Astrocyte (in vitro differentiated cells and primary cell): ENCODE data around the gene TCEA2. TPM values are rescaled to one million over a fixed set of nuclear protein-coding genes. Genes with fewer than 3 reads are reported as not detected.

Experiments used
- DNase-seq: peaks from one replicate; pipeline ENCODE4 v3.0.0-alpha.2; 2010; ENCODE audit warnings: low read depth
- FAIRE-seq: peaks from 2 replicates; lab custom pipeline; 2011; peaks lifted over from hg19 to GRCh38; lab: Jason Lieb, UNC
- H2AFZ ChIP-seq: 2 replicates; pipeline ENCODE4 v1.6.0; 2012; ENCODE audit warnings: low read depth, low read length, inconsistent platforms
- H3K27ac ChIP-seq: 2 replicates; pipeline ENCODE4 v1.5.1; 2011; ENCODE audit warnings: low read depth, low read length, inconsistent platforms
- H3K27me3 ChIP-seq: 2 replicates; pipeline ENCODE4 v1.6.0; 2011; ENCODE audit warnings: low read length, inconsistent platforms; ENCODE audit not compliant: insufficient read depth
- H3K36me3 ChIP-seq: 2 replicates; pipeline ENCODE4 v1.5.1; 2011; ENCODE audit warnings: low read length, inconsistent platforms; ENCODE audit not compliant: insufficient read depth
- H3K4me1 ChIP-seq: 2 replicates; pipeline ENCODE4 v1.5.1; 2011; ENCODE audit warnings: low read length, inconsistent platforms; ENCODE audit not compliant: insufficient read depth
- H3K4me2 ChIP-seq: 2 replicates; pipeline ENCODE4 v1.6.0; 2012; ENCODE audit warnings: low read length, inconsistent platforms
- H3K4me3 ChIP-seq: 2 replicates; pipeline ENCODE4 v1.5.1; 2011; ENCODE audit warnings: low read depth, mild to moderate bottlenecking, low read length, inconsistent platforms; ENCODE audit not compliant: insufficient read depth
- H3K79me2 ChIP-seq: 2 replicates; pipeline ENCODE4 v1.6.0; 2012; ENCODE audit warnings: mild to moderate bottlenecking, low read length, inconsistent platforms; ENCODE audit not compliant: insufficient read depth
- H3K9ac ChIP-seq: 2 replicates; pipeline ENCODE4 v1.6.0; 2012; ENCODE audit warnings: mild to moderate bottlenecking, low read length, inconsistent platforms
- H3K9me3 ChIP-seq: 2 replicates; pipeline ENCODE4 v1.5.1; 2012; ENCODE audit warnings: low read depth, mild to moderate bottlenecking, low read length, inconsistent platforms; ENCODE audit not compliant: insufficient read depth
- H4K20me1 ChIP-seq: 2 replicates; pipeline ENCODE4 v1.6.0; 2012; ENCODE audit warnings: low read length, inconsistent platforms; ENCODE audit not compliant: insufficient read depth
- H3K27ac Mint-ChIP-seq: one replicate; pipeline ENCODE4 v1.8.0; 2021; ENCODE audit warnings: mild to moderate bottlenecking, mixed read lengths; ENCODE audit not compliant: unreplicated experiment
- H3K27me3 Mint-ChIP-seq: one replicate; pipeline ENCODE4 v1.8.0; 2021; ENCODE audit warnings: low read depth, mixed read lengths; ENCODE audit not compliant: unreplicated experiment
- H3K36me3 Mint-ChIP-seq: one replicate; pipeline ENCODE4 v1.8.0; 2021; ENCODE audit warnings: low read depth, mixed read lengths; ENCODE audit not compliant: unreplicated experiment
- H3K4me1 Mint-ChIP-seq: one replicate; pipeline ENCODE4 v1.8.0; 2021; ENCODE audit warnings: low read depth, mixed read lengths; ENCODE audit not compliant: unreplicated experiment
- H3K4me3 Mint-ChIP-seq: one replicate; pipeline ENCODE4 v1.8.0; 2021; ENCODE audit warnings: mild to moderate bottlenecking, moderate library complexity, mixed read lengths; ENCODE audit not compliant: unreplicated experiment
- H3K9me3 Mint-ChIP-seq: one replicate; pipeline ENCODE4 v1.8.0; 2021; ENCODE audit warnings: mild to moderate bottlenecking, mixed read lengths; ENCODE audit not compliant: unreplicated experiment
- EZH2 ChIP-seq: IDR thresholded peaks from 2 replicates; pipeline ENCODE4 v1.6.1; 2012; ENCODE audit warnings: mild to moderate bottlenecking, low read length, inconsistent platforms; ENCODE audit not compliant: insufficient read depth
- total RNA-seq: library from RNA; stranded (reverse); gene quantifications from 2 replicates; pipeline ENCODE4 v1.2.1, GENCODE V29; 2021
- TF ChIP-seq, protein P1 (sequence below): IDR thresholded peaks from 2 replicates; pipeline ENCODE4 v1.5.1; 2011; ENCODE audit warnings: low read depth, mild to moderate bottlenecking, inconsistent platforms, low read length, moderate library complexity; ENCODE audit not compliant: insufficient read depth

The TCEA2 gene
- total RNA-seq, 1 donor from 2014 or later: 53.1 TPM

DNA sequence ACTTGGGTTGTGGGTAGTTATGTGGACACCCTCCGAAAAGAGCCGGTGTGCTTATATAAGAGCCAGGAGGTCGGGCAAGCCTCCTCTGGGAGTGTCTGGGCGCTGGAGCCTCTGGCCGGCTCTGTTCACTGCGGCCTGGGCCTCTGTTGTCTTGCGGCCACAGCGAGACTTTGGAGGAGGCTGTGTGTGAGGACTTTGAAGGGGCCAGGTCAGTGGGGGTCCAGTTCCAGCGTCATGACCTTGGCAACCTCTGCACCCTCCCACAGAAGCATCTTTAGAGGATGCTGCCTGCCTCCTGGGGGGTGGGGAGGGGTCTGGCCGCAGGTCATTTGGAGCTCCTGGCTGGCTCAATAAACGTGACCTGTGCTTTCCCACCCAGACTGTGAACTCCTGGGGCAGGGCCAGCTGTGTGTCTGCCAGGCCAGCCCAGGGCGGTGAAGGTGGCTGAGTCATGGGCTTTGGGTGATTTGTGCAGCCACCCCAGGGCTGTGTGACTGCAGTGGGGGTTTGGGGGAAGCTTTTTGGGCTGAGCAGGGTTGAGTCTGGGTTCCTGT lies 1.2 kb downstream of the TCEA2 start:
- H3K4me1 Mint-ChIP-seq: peaks cover 18% of the 10 kb centered on the region
- DNase-seq (peak; percentile 38), FAIRE-seq (no peak)
- peaks cover 4% of the 10 kb centered on the region for H3K27me3 Mint-ChIP-seq
- H3K79me2 ChIP-seq: peaks cover 5% of the 10 kb centered on the region
- TF ChIP-seq, protein P1, sequence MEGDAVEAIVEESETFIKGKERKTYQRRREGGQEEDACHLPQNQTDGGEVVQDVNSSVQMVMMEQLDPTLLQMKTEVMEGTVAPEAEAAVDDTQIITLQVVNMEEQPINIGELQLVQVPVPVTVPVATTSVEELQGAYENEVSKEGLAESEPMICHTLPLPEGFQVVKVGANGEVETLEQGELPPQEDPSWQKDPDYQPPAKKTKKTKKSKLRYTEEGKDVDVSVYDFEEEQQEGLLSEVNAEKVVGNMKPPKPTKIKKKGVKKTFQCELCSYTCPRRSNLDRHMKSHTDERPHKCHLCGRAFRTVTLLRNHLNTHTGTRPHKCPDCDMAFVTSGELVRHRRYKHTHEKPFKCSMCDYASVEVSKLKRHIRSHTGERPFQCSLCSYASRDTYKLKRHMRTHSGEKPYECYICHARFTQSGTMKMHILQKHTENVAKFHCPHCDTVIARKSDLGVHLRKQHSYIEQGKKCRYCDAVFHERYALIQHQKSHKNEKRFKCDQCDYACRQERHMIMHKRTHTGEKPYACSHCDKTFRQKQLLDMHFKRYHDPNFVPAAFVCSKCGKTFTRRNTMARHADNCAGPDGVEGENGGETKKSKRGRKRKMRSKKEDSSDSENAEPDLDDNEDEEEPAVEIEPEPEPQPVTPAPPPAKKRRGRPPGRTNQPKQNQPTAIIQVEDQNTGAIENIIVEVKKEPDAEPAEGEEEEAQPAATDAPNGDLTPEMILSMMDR: no peak
- no peak for TF ChIP-seq EZH2
- peaks cover 4% of the 10 kb centered on the region for H3K27me3 ChIP-seq
- H3K9me3 ChIP-seq: no peaks in the 10 kb centered on the region
- H3K4me1 ChIP-seq: peaks cover 31% of the 10 kb centered on the region
- no peaks in the 10 kb centered on the region for H3K36me3 ChIP-seq
- peak overlapping the region; percentile 95 for H3K27ac Mint-ChIP-seq
- peaks cover 26% of the 10 kb centered on the region for H4K20me1 ChIP-seq
- peak overlapping the region; percentile 79 for H3K4me3 ChIP-seq
- H3K36me3 Mint-ChIP-seq: peaks cover 2% of the 10 kb centered on the region
- peak overlapping the region; percentile 92 for H3K4me2 ChIP-seq
- H3K4me3 Mint-ChIP-seq: peak overlapping the region; percentile 96
- H2AFZ ChIP-seq: no peak overlapping the region
- H3K27ac ChIP-seq: no peak overlapping the region
- H3K9me3 Mint-ChIP-seq: no peaks in the 10 kb centered on the region
- H3K9ac ChIP-seq: peak overlapping the region; percentile 86

DNA sequence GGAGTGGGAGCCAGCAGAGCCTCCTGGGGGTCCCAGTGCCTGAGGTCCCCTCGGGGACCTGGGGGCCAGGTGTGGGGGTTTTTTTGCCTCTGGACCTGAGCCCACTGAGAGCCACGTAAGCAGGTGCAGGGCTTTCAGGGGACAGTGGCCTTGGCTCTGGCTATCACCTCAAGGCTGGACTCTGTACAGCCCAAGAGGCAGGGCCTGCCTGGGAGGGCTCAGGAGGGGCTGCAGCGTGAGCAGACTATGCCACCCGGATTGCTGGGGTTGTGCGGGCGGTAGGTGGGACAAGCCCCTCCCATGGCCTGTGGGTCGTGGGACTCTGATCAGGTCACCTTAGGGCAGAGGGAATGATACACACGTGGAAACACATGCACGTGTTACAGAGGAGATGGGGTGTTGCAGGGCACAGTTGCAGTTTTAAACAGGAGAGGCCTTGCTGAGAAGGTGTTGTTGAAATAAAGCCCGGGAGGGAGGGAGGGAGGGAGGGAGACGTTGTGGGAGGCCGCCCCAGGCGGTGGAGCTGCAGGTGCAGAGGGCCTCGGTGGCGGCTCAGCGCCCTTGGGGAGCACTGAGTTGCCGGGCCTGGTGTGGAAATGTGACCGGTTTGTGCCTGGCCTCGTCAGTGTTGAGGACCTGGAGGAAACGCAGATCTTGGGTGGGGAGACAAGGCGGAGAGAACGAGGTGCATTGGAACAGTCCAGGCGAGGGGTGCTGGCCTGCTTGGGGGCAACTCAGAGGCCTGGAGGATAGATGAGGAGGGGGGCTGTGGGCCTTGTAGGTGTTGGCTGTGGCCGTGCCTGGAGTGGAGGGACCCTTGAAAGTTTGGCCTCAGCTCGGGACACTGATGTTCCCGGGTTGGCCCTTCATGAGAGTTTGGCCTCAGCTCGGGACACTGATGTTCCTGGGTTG lies 2.3 kb downstream of the TCEA2 start:
- no peaks in the 10 kb centered on the region for H3K27me3 Mint-ChIP-seq
- no peaks in the 10 kb centered on the region for H3K27me3 ChIP-seq
- no peaks in the 10 kb centered on the region for H3K36me3 ChIP-seq
- no peak for TF ChIP-seq EZH2
- TF ChIP-seq, protein P1: no peak
- peak overlapping the region; percentile 74 for H3K4me3 Mint-ChIP-seq
- H3K79me2 ChIP-seq: peaks cover 5% of the 10 kb centered on the region
- no peak overlapping the region for H3K4me3 ChIP-seq
- FAIRE-seq: no peak
- H3K4me1 ChIP-seq: peaks cover 31% of the 10 kb centered on the region
- H3K4me1 Mint-ChIP-seq: peaks cover 18% of the 10 kb centered on the region
- H2AFZ ChIP-seq: no peak overlapping the region
- H3K9me3 Mint-ChIP-seq: no peaks in the 10 kb centered on the region
- no peaks in the 10 kb centered on the region for H3K9me3 ChIP-seq
- H3K4me2 ChIP-seq: peak overlapping the region; percentile 38
- peaks cover 4% of the 10 kb centered on the region for H3K36me3 Mint-ChIP-seq
- peak overlapping the region; percentile 84 for H3K27ac Mint-ChIP-seq
- H4K20me1 ChIP-seq: peaks cover 32% of the 10 kb centered on the region
- no peak overlapping the region for H3K9ac ChIP-seq
- no peak overlapping the region for H3K27ac ChIP-seq
- DNase-seq: no peak
